Suppressor macrophage treated with lipopolysaccharide for 4 hours (primary cell): ENCODE results near the gene ERI3.

Experiments
- DNase-seq: peaks from one replicate; pipeline ENCODE4 v3.0.0-alpha.2; 2020

Gene ERI3, protein sequence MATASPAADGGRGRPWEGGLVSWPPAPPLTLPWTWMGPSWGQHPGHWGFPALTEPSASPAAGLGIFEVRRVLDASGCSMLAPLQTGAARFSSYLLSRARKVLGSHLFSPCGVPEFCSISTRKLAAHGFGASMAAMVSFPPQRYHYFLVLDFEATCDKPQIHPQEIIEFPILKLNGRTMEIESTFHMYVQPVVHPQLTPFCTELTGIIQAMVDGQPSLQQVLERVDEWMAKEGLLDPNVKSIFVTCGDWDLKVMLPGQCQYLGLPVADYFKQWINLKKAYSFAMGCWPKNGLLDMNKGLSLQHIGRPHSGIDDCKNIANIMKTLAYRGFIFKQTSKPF

DNA sequence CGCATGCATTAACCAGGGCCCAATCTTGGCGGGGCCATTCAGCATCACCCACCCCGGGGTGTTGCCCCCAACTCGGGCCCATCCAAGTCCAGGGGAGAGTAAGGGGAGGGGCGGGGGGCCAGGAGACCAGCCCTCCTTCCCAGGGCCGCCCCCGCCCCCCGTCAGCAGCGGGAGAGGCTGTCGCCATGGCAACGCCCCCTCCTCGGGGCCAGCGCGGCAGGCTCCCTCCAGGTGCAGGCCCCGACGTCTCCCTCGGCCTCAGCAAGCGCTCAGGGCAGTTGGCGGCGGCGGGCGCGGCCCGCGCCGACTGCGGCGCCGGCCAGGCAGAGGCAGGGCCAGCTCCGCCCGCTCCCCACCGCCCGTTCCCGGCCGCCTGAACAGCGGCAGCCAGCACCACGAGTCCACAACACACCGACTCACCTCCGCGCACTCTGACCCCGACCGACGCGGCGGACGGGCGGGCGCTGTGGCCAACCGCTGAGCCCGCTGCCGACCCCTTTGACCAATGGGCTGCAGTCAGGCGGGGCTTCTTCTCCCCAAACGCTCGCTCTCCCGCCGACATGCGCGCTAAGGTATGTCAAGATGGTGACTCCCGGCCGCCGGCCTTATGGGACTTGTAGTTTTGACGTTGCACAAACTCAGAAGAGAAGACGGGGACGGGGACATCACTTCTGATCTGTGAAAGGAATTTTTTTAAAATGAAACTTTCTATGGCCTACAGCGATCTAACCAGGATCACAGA is at the start of gene ERI3:
ERI3 (minus strand) TSS at position 418 of the 742 bp plus-strand sequence; CDS start at position 187, 231 bp downstream.
- peak; percentile 98 for DNase-seq

DNA sequence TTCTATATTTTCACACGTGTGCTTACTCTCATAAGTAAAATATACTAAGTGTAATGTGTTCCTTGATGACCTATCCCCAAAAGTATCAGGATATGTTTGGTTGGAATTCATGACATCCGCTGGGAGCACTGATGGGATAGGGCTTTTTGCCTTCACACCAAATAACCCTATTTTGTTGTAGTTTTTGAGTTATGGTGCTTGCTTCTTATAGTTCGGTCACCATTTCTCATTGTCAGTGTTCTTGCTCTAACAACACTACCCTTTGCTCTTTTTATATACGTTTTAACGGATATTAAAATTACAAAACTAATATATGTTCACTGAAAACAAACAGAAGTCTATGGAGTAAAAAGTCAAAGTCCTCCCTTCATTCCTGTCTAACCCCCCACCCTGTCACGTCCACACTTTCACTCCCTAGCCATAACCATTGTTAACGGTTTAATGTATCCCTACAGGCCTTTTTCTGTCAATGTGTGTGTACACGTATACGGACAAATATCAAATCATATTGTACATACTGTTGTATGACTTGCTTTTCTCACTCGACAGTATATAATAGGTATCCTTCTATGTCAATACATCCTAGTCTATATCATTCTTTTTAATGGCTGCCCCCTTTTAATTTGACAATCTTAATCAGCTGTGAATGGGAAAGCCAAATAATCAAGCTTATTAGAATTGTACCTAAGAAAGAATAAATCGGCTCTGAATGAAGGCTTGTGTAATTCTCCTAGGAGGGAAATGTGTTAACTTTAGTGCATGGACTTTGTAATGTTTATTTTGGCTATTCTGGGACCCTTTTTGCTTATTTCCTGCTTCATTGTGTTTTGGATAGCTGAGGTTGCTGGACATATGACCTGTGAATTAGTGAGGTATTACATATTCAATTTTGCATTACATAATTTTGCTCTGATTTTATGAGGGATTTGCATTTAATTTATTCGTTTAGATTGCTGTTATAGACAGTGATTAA is 46.5 kb upstream of the ERI3 start:
- DNase-seq: no peak

DNA sequence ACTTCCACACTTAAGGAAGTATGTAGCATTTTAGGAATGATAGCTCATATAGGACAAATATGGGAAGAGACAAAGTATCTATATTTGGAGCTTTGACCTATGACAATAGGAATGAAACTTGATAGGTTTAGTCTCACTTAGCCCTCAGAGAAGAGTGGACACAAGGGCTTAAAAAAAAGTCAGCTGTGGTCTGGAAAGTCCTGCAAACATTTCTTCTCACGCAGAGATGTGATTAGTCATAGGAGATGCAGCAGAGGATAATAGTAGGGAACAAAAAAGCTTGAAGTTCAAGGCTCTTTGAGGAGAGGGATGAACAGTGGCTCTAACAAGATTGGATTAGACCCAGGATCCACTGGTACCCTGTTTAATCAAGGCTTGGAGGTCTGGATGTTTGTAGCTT is 35.2 kb upstream of the ERI3 start:
- peak; percentile 37 for DNase-seq

DNA sequence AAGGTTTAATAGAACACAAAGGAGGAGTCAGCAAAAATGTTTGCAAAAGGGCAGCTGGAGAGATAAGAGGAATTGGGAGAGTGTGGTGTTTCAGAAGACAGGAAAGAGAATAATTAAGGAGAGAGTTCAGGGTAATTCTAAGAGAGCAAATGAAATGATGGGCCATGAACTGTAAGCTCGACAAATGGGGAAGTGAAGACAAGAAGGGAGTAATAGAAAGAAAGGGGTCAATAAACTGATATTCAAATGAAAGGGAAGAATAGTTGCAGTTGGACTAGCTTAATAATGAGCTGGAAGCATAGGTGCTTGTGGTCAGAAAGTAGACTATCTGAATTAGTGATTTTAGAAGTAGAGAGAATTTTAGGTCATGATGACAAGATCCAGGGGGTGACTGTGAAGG is 34.4 kb upstream of the ERI3 start:
- no peak for DNase-seq

DNA sequence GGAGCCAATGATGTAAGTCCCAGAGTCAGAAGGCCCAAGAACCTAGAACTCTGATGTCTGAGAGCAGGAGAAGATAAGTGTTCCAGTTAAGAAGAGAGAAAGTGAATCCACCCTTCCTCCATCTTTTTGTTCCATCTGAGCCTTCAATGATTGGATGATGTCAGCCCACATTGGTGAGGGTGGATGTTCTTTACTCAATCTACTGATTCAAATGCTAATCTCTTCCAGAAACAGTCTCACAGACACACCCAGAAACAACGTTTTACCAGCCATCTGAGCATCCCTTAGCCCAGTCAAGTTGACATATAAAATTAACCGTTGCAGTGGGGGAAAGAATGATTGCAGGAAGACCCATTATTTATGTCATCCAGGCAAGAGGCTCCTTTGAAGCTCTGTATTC is 33.5 kb upstream of the ERI3 start:
- DNase-seq: no peak

DNA sequence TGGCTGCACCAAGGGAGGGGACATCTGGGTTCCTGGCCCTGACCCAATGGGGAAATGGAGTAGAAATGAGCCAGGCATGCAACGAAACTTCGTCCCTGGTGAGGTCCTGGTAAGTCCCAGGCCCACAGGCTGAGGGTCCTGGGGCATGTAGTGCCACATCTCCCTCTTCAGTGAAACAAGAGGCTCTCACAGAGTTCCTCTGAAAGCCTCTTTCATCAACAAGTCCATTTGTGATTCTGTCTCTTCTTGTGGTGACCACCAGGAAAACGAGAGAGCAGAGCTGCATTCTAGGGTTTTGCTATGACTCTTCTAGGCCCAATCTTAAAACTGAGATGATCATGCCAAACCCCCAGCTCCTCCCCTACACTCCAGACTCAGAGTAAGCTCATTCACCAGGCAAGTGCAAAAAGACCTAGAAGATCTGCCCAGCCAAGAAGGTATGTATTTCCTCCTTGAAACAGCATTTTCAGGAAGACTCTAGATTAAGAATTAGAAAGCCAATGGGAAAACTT is 25.7 kb upstream of the ERI3 start:
- DNase-seq: no peak

DNA sequence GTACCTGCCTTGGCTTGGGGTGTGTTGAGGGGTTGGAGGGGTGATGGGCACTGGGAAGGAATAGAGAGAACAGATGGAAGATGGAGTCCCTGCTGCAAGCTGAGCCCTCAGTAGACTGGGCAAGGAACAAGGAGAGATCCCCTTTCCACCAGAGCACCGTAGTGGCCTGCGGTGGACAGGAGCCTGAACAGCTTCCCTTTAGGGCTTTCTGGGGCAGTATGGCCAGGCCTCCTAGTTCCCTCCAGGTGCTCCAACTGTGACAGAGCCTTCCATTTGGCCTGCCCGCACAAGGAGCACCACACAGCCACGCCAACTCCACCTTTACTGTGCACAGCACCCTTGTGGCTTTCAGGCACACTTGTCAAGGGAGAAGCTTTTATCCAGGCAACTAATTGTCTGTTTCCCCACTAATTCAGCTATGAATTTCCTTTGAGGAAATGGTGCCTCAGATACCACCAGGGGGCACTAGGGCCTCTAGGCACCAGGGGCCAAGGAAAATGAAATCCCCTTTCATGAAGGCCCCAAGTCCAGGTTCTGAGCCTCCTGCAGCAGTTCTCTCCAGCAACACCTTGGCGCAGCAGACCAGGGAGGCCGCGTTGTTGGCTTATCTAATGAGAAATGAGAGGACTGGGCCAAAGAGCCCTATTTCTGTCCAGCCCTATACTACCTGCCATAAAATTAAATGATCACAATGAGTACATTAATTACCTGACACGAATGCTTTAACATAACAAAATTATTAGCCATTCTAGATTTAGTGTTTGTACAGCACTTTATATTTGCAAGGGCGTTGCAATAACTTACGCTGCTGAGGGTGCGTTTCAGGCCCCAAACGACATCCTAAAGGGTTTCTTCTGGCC is 23.1 kb upstream of the ERI3 start:
- peak; percentile 81 for DNase-seq

DNA sequence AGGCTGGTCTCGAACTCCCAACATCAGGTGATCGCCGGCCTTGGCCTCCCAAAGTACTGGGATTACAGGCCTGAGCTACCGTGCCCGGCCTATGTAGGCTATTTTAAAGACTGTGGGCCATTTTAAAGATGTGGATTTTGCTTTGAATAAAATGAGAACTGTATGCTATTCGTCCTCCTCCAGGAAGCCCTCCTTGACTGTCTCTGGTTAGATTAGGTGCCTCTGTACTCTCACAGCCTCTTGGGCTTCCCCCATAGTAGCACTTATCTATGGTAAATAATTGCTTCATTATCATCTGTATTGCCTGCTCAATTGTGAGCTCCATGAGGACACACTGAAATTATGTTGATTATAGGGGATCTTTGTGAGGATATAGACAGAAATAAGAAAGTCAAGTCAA is 20.5 kb upstream of the ERI3 start:
- no peak for DNase-seq

DNA sequence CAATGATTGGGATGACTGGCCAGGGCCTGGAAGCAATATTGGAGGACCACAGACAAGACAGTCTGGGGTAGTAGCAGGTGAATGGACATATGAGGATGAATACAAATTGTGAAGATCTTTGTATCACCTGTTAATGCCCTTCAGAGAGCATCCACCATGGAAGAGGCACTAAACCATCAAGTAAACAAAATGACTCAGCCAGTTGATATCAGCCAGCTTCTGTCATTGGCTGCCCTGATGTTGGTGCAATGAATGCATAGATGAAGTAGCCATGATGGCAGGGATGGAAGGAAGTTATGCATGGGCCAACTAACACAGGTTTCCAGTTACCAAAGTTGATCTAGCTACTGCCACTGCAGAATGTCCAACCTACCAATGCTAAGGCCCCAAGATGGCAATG is 16.1 kb upstream of the ERI3 start:
- no peak for DNase-seq

DNA sequence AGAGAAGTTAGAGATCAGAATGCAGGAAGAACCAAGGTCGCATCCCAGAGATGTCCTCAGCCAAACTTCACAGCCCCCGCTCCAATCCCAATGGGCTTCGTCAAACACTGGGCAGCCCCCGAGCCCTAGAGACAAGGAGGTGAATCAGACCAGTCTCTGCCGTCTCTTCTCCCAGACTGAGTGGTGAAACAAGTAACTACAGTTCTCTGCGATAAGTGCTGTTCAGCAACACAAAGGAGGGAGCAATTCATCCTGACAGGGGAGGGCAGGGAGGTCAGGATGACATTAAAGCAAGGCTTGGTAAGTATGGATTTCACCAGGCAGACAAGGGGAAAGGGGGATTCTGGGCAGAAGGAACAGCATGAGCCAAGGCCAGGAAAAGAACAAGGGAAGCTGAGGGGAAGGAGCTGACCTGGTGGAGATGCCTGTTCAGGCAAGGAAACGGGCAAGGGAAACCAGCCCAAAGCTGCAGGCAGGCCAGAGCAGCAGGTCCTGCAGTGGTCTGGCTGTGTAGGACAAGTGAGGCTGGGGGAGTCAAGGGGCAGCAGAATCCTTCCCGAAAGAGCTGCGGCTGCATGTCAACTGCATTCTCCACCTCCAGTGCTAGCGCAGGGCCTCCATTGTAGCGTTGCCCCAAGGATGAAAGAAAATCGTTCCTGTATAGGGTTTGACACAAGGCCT is 13.6 kb upstream of the ERI3 start:
- DNase-seq: no peak

DNA sequence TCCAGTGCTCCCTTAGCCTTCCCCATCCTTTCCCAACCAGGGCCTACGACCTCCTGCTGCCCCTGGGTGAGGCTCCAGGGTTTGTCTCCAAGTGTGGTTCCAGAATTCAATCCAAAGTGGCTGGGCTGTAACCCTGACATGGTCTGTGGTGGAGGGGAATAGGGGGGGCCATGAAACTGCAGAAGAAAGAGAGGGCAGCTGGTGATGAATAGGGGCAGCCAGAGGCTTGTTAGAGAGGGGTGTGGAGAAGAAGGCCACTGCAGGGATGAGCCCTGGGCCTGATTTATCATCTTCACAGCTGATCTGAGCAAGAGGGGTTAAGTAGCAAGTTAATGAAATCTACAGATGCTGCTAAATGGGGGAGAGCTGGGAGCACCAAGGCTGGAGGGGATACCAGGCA is 12.9 kb upstream of the ERI3 start:
- no peak for DNase-seq

DNA sequence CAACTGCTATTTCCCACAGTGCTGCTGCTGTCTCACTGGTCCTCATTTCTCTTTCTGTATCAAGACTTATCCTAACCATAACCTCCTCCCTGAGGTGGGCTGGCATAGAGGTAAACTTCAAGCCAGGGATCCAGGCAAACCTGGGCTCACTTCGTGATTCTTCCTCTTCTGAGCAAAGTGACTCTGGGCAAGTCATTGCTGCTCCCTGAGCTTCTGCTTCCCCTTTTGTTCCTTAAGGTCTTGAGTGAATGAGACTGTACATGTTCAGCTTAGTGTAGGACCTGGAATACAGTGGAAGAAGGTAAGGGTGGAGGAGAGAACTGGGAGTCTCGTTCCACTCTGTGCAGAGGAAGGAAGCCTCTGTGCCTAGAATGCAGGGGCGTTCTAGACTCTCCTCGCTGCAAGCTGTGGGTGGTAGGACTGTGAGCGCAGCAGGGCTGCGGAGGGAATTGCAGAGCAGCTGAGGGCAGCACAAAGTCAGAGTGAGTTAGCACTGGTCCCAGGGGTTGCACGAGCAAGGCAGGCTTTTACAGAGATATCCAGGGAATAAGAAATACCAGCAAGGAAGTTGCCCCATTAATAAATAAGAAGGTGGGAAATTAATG is 11.4 kb upstream of the ERI3 start:
- no peak for DNase-seq

DNA sequence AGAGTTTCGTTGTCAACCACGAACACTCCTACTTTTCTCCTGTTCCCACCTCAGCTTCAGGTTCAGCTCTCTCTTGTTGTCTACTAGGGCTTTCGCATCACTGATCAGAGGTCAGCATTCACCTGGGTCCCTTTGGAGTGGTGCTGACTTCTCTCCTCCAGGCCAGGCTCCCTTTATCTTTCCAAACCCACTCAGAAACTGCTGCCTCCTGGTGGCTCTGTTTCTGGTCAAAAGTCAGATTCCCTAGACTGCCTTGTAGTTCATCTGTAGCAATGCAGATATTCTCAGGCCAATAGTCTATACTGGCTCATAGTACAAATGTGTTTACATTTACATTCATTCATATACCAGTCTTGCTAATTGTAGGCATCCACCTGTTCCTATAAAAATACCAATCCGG is 6.4 kb upstream of the ERI3 start:
- no peak for DNase-seq

DNA sequence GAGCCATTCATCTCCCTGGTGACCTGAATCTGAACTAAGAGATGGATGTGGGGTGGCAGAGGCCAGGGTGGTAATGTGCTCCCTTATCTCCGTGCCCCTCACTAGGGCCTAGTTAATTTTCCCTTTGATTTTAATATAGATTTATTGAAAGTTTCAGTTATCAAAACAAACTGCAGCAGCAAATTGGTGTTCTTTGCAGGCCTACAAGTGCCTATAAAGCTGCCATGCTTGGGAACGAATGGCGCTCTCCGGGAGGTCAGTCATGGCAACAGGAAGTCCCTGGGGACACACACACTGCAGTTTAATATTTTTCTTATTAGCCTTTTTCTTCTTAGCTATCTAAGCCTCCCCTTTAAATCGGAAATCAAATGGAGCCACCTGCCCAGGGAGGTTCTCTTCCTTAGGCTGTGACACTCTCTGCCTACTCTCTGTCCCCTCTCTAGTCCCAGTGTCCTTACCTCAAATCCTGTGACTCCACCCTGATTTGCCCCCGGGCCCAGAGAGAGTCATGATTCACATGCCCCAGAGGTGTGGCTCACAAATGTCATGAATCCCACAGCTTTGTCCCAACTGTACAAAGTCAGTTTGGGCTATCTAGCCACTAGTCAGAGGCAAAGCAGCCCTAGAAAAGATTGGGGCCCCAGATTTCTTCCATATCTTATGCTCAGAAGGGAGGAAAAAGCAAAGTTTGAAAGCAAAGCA is 4.3 kb upstream of the ERI3 start:
- no peak for DNase-seq

DNA sequence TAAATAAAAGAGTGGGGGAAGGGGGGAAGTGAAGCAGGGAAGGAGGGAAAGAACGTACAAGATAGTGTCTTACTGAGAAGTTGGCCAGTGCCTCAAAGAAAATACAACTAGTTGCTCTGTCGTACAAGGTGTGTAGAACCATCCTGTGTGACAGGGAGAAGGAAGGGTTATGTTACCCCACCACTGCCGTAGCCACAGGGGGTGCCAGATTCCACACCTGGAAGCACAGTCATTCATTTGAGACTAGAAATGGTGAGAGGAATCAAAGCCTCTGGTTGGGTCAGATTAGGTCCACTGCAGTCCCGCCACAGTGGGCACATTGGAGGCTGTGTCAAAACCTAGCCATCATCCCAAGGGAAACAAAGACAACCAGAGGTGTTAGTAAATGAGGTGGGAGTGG is 2.7 kb upstream of the ERI3 start:
- DNase-seq: no peak

DNA sequence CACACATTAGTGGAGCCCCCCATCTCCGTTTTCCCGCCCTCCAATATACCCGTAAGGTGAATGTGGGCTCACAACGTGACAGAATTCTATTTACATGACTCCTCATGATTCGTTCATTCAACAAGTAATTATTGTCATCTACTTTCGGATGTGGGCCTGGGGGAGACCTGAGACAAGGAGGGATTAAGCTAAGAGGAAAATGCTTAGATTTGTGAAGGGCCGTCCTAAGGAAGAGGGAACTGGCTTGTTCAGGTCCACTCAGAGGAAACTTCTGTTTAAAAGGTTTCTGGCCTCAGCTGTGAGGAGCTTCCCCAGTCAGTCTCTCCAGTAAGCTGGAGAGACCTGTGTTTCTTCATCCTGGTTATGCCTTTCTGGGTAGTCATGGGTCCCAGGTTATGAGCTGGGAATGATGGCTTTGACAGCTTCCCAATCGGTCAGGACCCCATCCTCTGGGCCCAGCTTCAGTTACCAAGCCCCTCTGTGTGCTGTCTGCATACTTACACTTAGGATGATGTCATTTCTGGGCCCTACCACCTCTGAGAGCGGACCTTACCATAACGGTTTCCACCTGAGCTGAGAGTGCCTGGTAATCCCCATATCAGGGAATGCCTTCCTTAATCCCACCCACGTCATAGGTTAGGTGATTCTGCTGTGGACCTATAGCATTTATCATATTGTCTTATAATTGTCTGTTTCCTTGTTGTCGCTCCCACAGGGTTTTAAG is 687 bp upstream of the ERI3 start:
- DNase-seq: no peak

DNA sequence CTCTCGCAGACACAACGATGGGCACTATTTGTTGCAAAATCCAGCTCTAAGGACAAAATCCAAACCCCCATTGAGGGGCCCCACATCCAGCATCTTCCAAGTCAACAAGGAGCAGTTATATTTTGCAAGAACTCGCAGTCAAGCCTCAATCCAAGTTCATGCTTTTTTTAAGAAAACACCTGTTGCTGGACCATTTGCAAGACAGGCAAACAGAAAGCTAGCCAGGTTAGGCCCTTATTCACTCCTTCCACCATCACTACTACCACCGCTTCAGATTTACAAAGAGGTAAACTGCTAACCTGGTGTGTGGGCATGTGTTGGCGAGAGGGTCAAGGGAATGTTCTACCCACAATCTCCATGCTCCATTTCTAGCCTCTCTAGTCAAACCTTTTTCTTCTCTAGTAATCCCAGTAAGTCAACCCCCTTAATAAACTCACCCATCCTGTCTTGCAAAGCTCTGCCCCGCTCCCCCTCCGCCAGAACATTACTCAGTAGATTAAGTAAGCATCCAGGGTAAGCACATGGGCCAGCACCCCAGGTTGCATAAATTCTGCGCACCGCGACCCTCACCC is 703 bp downstream of the ERI3 start:
- no peak for DNase-seq

DNA sequence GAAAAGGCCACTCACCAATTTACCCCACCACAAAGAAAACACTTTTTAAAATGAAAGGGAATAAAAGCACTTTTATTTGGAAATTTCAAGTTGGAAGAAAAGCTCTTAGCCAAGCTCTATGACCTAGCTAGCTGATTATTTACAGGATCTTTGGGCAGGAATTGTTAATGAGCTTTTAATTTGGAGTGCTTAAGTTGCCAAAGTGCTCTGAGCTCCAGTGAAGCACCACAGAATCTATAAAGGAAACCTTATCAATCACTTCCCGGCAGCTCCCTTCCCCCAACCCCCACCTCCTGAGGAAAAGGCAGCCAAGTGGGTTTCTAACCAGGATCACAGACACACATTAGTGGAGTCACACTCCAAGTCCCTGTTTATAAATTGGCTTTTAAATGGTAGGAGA is 1.5 kb downstream of the ERI3 start:
- DNase-seq: no peak

DNA sequence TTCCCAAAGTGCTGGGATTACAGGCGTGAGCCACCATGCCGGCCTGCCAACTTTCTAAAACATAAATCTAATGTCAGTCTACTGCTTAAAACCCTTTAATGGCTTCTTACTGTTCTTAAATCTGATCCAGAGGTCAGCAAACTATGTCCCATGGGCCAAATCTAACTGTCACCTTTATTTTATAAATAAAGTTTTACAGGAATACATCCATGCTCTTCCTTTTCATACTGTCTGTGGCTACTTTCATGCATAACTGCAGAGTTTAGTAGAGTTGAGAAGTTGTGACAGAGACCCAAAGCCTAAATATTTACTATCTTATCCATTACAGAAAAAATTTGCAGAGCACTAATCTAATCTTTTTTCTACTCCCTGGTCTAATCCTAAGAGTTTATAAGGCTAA is 3.8 kb downstream of the ERI3 start:
- DNase-seq: no peak
